GM21786 (cell line): ENCODE data around the gene DLGAP4.

Experiments used
- ATAC-seq: cut with Tn5 transposase; IDR thresholded peaks from one replicate; pipeline ENCODE4 v1.9.1; 2021; ENCODE audit not compliant: unreplicated experiment

Gene DLGAP4

GRCh38 chr20:36439040-36439730 is 133.0 kb downstream of the DLGAP4 start:
- no peak for ATAC-seq

- no peak for ATAC-seq
Observed at GRCh38 chr20:36439731-36440072, 133.6 kb downstream of the DLGAP4 start.

GRCh38 chr20:36440370-36441026 is 134.4 kb downstream of the DLGAP4 start:
- ATAC-seq = no peak

GRCh38 chr20:36441027-36441414 is 134.9 kb downstream of the DLGAP4 start:
- ATAC-seq = no peak

- ATAC-seq = no peak
Observed at GRCh38 chr20:36441416-36441815, 135.3 kb downstream of the DLGAP4 start.

- no peak for ATAC-seq
Observed at GRCh38 chr20:36445847-36446246, 139.7 kb downstream of the DLGAP4 start.

GRCh38 chr20:36446557-36446956 is 140.4 kb downstream of the DLGAP4 start:
- ATAC-seq = no peak

- no peak for ATAC-seq
Observed at GRCh38 chr20:36447101-36447500, 141.0 kb downstream of the DLGAP4 start.

GRCh38 chr20:36449663-36450062 is 143.5 kb downstream of the DLGAP4 start:
- ATAC-seq = no peak

GRCh38 chr20:36454332-36454697 is 148.2 kb downstream of the DLGAP4 start:
- no peak for ATAC-seq

GRCh38 chr20:36454698-36455427 is 148.7 kb downstream of the DLGAP4 start:
- ATAC-seq = no peak

- ATAC-seq = no peak
Observed at GRCh38 chr20:36455972-36456625, 150.0 kb downstream of the DLGAP4 start.

GRCh38 chr20:36460648-36461599 is 154.8 kb downstream of the DLGAP4 start:
- ATAC-seq = peak; percentile 50

- peak; percentile 9 for ATAC-seq
Observed at GRCh38 chr20:36461600-36462439, 155.7 kb downstream of the DLGAP4 start.

- no peak for ATAC-seq
Observed at GRCh38 chr20:36462440-36463211, 156.5 kb downstream of the DLGAP4 start.

GRCh38 chr20:36463212-36464061 is 157.3 kb downstream of the DLGAP4 start:
- no peak for ATAC-seq

GRCh38 chr20:36465109-36466080 is 159.3 kb downstream of the DLGAP4 start:
- no peak for ATAC-seq
